Erythroblast (primary cell): ENCODE results near the gene DLGAP4.

Source experiments
- GATA1 ChIP-seq: IDR thresholded peaks from 2 replicates; pipeline ENCODE4 v1.6.1; 2011; ENCODE audit warnings: low read depth, mild to moderate bottlenecking, control low read depth, low read length, moderate library complexity
- POLR2A ChIP-seq: IDR thresholded peaks from 2 replicates; pipeline ENCODE4 v1.6.1; 2011; ENCODE audit warnings: mild to moderate bottlenecking, low read length

- TF ChIP-seq POLR2A (no peak), GATA1 (no peak)
These were observed 237.3 kb downstream of the DLGAP4 start for GRCh38 chr20:36543184-36544133.
